ENCODE results near the gene LCP1.

The LCP1 gene

DNA sequence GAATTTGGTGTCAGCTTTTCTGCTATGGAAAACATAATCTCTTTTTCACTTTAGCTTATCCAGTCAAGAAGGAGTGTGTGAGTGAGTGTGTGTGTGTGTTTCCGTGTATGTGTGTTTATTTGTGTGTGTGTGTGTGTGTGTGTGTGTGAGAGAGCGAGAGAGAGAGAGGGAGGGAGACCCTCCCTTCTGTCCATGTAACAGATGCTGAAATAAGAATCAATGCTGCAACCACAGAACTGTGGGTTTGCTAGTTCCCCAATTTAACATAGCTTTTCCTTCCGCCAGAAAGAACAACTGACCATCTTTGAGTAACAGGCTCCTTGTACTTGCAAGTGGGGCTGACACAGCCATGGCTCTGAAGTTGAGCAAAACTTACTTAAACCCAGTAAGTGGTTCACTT lies 5.2 kb downstream of the LCP1 start:
- in situ Hi-C loops (cut with HindIII; ENCODE audit: low sequenced_read_pairs): no loop called here
- H3K4me3 ChIP-seq (ENCODE audit: low read depth, low read length): no peak overlapping the region
- DNase-seq (ENCODE audit: low read depth): no peak
- no peak for TF ChIP-seq CTCF (IDR thresholded peaks at IDR 0.05; ENCODE audit: low read depth, low read length, missing control alignments)

GRCh38 chr13:46173656-46174055 lies 8.3 kb downstream of the LCP1 start:
- no peak for TF ChIP-seq CTCF (IDR thresholded peaks at IDR 0.05; ENCODE audit: low read depth, low read length, missing control alignments)
- in situ Hi-C loops (cut with HindIII; ENCODE audit: low sequenced_read_pairs): no loop called here
- H3K4me3 ChIP-seq (ENCODE audit: low read depth, low read length): no peak overlapping the region
- DNase-seq (ENCODE audit: low read depth): no peak

DNA sequence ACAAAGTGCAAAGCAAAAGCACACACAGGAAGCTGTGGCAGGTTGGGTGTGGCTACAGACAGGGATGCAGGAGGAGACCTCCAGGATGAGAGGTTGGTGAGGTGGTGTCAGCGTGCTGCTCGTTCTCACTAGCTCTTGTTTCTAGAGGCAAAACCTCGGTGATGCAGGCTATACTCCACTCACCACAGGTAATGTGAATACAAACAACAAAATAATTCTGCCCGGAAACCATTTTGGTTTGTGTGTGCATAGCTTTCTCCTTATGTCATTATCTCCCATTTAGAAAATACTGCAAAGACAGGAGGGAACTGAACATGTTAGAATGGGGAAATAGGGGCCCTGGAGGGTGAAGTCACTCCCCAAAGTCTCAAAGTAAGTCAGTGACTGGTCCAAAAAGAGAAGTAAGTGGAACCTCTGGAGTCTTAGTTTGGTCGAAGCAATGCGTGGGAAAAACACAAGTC lies 9.4 kb downstream of the LCP1 start:
- DNase-seq (ENCODE audit: low read depth): no peak
- in situ Hi-C loops (cut with HindIII; ENCODE audit: low sequenced_read_pairs): no loop called here
- no peak for TF ChIP-seq CTCF (IDR thresholded peaks at IDR 0.05; ENCODE audit: low read depth, low read length, missing control alignments)
- no peak overlapping the region for H3K4me3 ChIP-seq (ENCODE audit: low read depth, low read length)

- no peak for TF ChIP-seq CTCF (IDR thresholded peaks at IDR 0.05; ENCODE audit: low read depth, low read length, missing control alignments)
- in situ Hi-C loops (cut with HindIII; ENCODE audit: low sequenced_read_pairs): no loop called here
- no peak for DNase-seq (ENCODE audit: low read depth)
- no peak overlapping the region for H3K4me3 ChIP-seq (ENCODE audit: low read depth, low read length)
Observed at GRCh38 chr13:46171739-46172138, 10.2 kb downstream of the LCP1 start.

DNA sequence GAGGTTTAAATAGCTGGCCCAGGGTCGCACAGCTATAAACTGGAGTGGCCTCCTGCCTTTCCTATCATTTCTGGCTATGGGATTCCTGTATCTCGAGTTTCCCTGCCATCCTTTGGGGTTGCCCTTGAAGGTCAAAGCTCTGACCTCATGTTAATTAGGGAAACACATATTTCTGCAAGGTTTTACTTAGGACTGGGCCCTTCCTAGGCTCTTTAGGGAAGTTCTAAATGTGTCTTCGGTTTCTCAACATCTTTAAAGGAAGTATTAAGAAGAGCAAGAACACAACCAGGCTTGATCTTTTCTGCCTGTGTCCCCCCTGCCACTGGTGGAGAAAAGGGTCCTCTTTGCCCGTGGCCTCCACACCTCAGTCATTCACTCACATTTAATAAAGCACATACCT lies 10.8 kb downstream of the LCP1 start:
- TF ChIP-seq CTCF (IDR thresholded peaks at IDR 0.05; ENCODE audit: low read depth, low read length, missing control alignments): no peak
- no peak for DNase-seq (ENCODE audit: low read depth)
- in situ Hi-C loops (cut with HindIII; ENCODE audit: low sequenced_read_pairs): no loop called here
- H3K4me3 ChIP-seq (ENCODE audit: low read depth, low read length): no peak overlapping the region

DNA sequence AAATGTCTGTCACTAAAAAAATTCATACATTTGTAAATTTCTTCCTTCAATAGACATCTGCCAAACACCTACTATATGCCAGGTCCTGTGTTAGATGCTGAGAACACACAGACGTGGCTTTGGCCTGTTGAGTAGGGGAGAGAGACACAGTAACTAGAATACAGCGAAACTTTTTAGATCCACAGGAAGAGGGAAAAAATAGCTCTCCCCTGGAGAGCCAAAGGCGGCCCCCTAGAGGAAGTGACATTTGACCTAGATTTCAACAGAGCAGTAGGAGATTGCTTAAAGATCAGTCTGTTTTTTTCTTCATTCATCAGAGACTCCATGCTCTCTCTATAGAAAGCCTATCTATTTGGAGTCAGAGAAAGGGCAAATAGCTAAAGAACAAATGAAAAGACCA lies 11.3 kb downstream of the LCP1 start:
- in situ Hi-C loops (cut with HindIII; ENCODE audit: low sequenced_read_pairs): no loop called here
- no peak for DNase-seq (ENCODE audit: low read depth)
- no peak for TF ChIP-seq CTCF (IDR thresholded peaks at IDR 0.05; ENCODE audit: low read depth, low read length, missing control alignments)
- H3K4me3 ChIP-seq (ENCODE audit: low read depth, low read length): no peak overlapping the region

DNA sequence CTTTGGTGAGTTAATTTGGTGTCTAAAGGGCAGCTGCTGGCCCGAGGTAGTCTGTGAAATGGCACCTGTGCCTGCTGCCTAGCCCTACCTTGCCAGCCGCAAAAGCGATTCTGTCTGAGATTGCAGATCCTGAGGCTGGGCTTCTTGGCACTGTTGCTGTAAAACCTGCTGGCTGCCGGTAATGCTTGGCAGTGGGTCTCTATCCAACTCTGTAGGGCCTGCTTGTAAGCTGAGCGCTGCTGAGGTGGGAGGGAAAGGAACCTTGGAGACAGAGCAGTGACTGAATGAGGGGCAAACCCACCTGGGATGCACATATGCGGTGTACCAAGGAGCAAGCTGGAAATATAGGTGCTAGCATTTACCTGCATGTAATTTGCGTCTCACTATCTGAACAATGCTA lies 11.7 kb downstream of the LCP1 start:
- no peak for DNase-seq (ENCODE audit: low read depth)
- TF ChIP-seq CTCF (IDR thresholded peaks at IDR 0.05; ENCODE audit: low read depth, low read length, missing control alignments): no peak
- in situ Hi-C loops (cut with HindIII; ENCODE audit: low sequenced_read_pairs): no loop called here
- no peak overlapping the region for H3K4me3 ChIP-seq (ENCODE audit: low read depth, low read length)

Data from astrocyte of the cerebellum (primary cell).